Measurements from ENCODE around the gene ATXN2L.
"Not testable (repeated sequence)": the region's sequence is repeated elsewhere in the genome, so short reads cannot be mapped to it uniquely, and the experiment has no call there.

Gene ATXN2L

GRCh38 chr16:28822520-28823290, at the start of gene ATXN2L:
Gene ATXN2L (plus strand): TSS chr16:28822999. CDS start chr16:28823260, 261 bp downstream.
- peaks cover 26% of the 10 kb centered on the region for H3K4me1 ChIP-seq (ENCODE audit: control insufficient read depth, insufficient read depth, low read length)
- peaks cover 14 to 15% of the 10 kb centered on the region in 2 donors for H3K36me3 ChIP-seq (ENCODE audit: control insufficient read depth in 2 of 2, insufficient read depth in 2 of 2, low read length in 2 of 2)
- H3K9ac ChIP-seq (ENCODE audit: low read length in 2 of 2), result peak within 1 kb of the TSS; percentile 84 to 87
- H3K27me3 ChIP-seq (ENCODE audit: control insufficient read depth in 1 of 2, insufficient read depth in 2 of 2, low read length in 2 of 2), result no peaks in the 10 kb centered on the region
- peak within 1 kb of the TSS; percentile 95 to 96 for H3K4me3 ChIP-seq (ENCODE audit: low read length in 2 of 2)
- no peaks in the 10 kb centered on the region for H3K9me3 ChIP-seq (ENCODE audit: control insufficient read depth in 2 of 2, low read length in 2 of 2)
- H3K27ac ChIP-seq (ENCODE audit: low read length), result peak within 1 kb of the TSS; percentile 95

DNA sequence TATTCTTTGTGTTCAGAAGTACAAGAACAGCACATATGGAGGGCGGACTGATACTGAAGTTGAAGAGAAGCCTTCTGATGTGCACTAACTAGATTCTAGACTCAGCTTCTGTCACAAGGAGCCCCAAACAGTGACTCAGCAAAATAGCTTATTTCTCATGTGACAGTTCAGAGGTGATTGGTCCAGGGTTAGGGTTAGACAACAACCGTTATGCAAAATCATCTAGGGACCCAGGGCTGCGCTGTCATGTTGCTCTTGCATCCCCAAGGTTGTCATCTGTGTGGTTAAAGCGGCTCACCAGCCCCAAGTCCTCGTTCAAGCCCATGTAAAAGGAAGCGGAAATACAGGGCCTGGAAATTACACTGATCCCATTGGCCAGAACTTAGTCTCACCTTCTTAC, 41.1 kb upstream of the ATXN2L start:
- not testable (repeated sequence) for H3K9me3 ChIP-seq (ENCODE audit: control insufficient read depth in 2 of 2, low read length in 2 of 2); H3K9ac ChIP-seq (ENCODE audit: low read length in 2 of 2); H3K27ac ChIP-seq (ENCODE audit: low read length); H3K4me1 ChIP-seq (ENCODE audit: control insufficient read depth, insufficient read depth, low read length); H3K27me3 ChIP-seq (ENCODE audit: control insufficient read depth in 1 of 2, insufficient read depth in 2 of 2, low read length in 2 of 2); H3K4me3 ChIP-seq (ENCODE audit: low read length in 2 of 2); H3K36me3 ChIP-seq (ENCODE audit: control insufficient read depth in 2 of 2, insufficient read depth in 2 of 2, low read length in 2 of 2)

- not testable (repeated sequence) for H3K27me3 ChIP-seq (ENCODE audit: control insufficient read depth in 1 of 2, insufficient read depth in 2 of 2, low read length in 2 of 2); H3K4me1 ChIP-seq (ENCODE audit: control insufficient read depth, insufficient read depth, low read length); H3K9ac ChIP-seq (ENCODE audit: low read length in 2 of 2); H3K4me3 ChIP-seq (ENCODE audit: low read length in 2 of 2); H3K27ac ChIP-seq (ENCODE audit: low read length); H3K36me3 ChIP-seq (ENCODE audit: control insufficient read depth in 2 of 2, insufficient read depth in 2 of 2, low read length in 2 of 2); H3K9me3 ChIP-seq (ENCODE audit: control insufficient read depth in 2 of 2, low read length in 2 of 2)
These were observed 40.4 kb upstream of the ATXN2L start for GRCh38 chr16:28782357-28782756.

- not testable (repeated sequence) for H3K9me3 ChIP-seq (ENCODE audit: control insufficient read depth in 2 of 2, low read length in 2 of 2); H3K27me3 ChIP-seq (ENCODE audit: control insufficient read depth in 1 of 2, insufficient read depth in 2 of 2, low read length in 2 of 2); H3K4me3 ChIP-seq (ENCODE audit: low read length in 2 of 2); H3K27ac ChIP-seq (ENCODE audit: low read length); H3K4me1 ChIP-seq (ENCODE audit: control insufficient read depth, insufficient read depth, low read length); H3K36me3 ChIP-seq (ENCODE audit: control insufficient read depth in 2 of 2, insufficient read depth in 2 of 2, low read length in 2 of 2); H3K9ac ChIP-seq (ENCODE audit: low read length in 2 of 2)
These were observed 20.4 kb upstream of the ATXN2L start for GRCh38 chr16:28802235-28803019.

DNA sequence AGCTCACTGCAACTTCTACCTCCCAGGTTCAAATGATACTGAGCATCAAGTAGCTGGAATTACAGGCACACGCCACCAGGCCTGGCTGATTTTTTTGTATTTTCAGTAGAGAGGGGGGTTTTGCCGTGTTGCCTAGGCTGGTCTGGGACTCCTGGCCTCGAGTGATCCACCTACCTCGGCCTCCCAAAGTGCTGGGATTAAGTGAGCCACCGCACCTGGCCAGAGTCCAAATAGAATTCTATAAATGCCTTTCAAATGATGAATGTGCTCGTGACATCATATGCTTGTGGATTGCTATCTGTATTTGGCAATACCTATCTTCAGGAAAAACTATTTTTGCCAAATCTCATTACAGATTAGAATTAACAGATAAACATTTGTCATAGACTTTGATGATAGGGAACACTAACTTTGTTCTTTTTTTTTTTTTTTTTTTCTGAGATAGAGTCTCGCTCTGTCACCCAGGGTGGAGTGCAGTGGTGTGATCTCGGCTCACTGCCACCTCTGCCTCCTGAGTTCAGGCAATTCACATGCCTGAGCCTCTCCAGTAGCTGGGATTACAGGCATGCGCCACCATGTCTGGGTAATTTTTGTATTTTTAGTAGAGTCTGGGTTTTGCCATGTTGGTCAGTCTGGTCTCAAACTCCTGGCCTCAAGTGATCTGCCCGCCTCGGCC, 15.2 kb upstream of the ATXN2L start:
- not testable (repeated sequence) for H3K9ac ChIP-seq (ENCODE audit: low read length in 2 of 2); H3K4me1 ChIP-seq (ENCODE audit: control insufficient read depth, insufficient read depth, low read length); H3K4me3 ChIP-seq (ENCODE audit: low read length in 2 of 2); H3K9me3 ChIP-seq (ENCODE audit: control insufficient read depth in 2 of 2, low read length in 2 of 2); H3K36me3 ChIP-seq (ENCODE audit: control insufficient read depth in 2 of 2, insufficient read depth in 2 of 2, low read length in 2 of 2); H3K27ac ChIP-seq (ENCODE audit: low read length); H3K27me3 ChIP-seq (ENCODE audit: control insufficient read depth in 1 of 2, insufficient read depth in 2 of 2, low read length in 2 of 2)

DNA sequence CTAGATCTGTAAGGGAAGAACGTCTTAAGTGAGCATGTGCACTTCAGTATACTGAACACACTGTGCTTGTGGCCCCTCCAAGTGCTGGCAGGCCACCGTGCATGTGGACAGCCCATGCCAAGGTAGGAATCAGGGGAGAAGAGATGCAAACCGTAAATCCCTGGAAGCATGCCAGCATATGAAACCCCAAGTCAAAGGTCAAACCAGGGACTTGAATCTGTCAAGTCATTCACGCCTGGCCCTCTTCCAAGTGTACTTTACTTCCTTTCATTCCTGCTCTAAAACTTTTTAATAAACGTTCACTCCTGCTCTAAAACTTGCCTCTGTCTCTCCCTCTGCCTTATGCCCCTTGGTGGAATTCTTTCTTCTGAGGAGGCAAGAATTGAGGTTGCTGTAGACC, 2.8 kb upstream of the ATXN2L start:
- Histone ChIP-seq H3K4me1 (ENCODE audit: control insufficient read depth, insufficient read depth, low read length) (peaks cover 12% of the 10 kb centered on the region), H3K27ac (ENCODE audit: low read length) (no peak overlapping the region), H3K9ac (ENCODE audit: low read length in 2 of 2) (no peak overlapping the region), H3K27me3 (ENCODE audit: control insufficient read depth in 1 of 2, insufficient read depth in 2 of 2, low read length in 2 of 2) (no peaks in the 10 kb centered on the region), H3K9me3 (ENCODE audit: control insufficient read depth in 2 of 2, low read length in 2 of 2) (no peaks in the 10 kb centered on the region), H3K36me3 (ENCODE audit: control insufficient read depth in 2 of 2, insufficient read depth in 2 of 2, low read length in 2 of 2) (no peaks in the 10 kb centered on the region), H3K4me3 (ENCODE audit: low read length in 2 of 2) (no peak overlapping the region)

- not testable (repeated sequence) for H3K27me3 ChIP-seq (ENCODE audit: control insufficient read depth in 1 of 2, insufficient read depth in 2 of 2, low read length in 2 of 2); H3K9me3 ChIP-seq (ENCODE audit: control insufficient read depth in 2 of 2, low read length in 2 of 2); H3K27ac ChIP-seq (ENCODE audit: low read length); H3K4me3 ChIP-seq (ENCODE audit: low read length in 2 of 2); H3K36me3 ChIP-seq (ENCODE audit: control insufficient read depth in 2 of 2, insufficient read depth in 2 of 2, low read length in 2 of 2); H3K9ac ChIP-seq (ENCODE audit: low read length in 2 of 2)
- H3K4me1 ChIP-seq (ENCODE audit: control insufficient read depth, insufficient read depth, low read length), result peaks cover 17% of the 10 kb centered on the region
These were observed 2.3 kb upstream of the ATXN2L start for GRCh38 chr16:28820546-28820945.

DNA sequence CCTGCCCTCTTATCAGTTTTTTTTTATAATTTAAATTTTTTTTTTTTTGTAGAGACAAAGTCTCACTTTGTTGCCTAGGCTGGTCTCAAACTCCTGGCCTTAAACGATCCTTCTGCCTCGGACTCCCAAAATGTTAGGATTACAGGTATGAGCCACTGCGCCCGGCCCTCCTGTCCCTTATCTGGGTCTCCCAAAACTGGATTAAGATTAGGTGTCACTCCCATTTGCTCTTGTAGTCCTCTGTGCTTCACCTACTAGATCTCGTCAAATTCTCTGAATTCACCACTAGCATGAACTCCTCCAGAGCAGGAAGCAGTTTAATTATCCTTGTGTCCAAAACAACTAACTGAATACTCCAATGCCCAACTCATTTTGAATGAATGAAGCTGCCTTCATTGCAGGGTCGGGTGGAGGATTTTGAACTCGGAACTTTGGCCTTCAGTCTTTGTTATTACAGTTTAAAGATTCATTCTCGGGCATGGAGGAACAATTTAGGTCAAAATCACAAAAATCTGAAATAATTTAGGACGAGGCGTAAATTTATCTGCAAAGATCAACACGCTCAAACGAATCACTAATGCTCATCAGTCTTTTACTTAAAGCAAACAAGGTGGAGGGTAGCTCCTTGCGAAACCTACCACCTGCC, 802 bp upstream of the ATXN2L start:
- H3K4me3 ChIP-seq (ENCODE audit: low read length in 2 of 2), result peak overlapping the region; percentile 95 to 96
- peak overlapping the region; percentile 74 to 87 for H3K9ac ChIP-seq (ENCODE audit: low read length in 2 of 2)
- no peaks in the 10 kb centered on the region for H3K27me3 ChIP-seq (ENCODE audit: control insufficient read depth in 1 of 2, insufficient read depth in 2 of 2, low read length in 2 of 2)
- H3K27ac ChIP-seq (ENCODE audit: low read length), result peak overlapping the region; percentile 33
- H3K4me1 ChIP-seq (ENCODE audit: control insufficient read depth, insufficient read depth, low read length), result peaks cover 26% of the 10 kb centered on the region
- H3K9me3 ChIP-seq (ENCODE audit: control insufficient read depth in 2 of 2, low read length in 2 of 2), result no peaks in the 10 kb centered on the region
- peaks cover 8 to 10% of the 10 kb centered on the region in 2 donors for H3K36me3 ChIP-seq (ENCODE audit: control insufficient read depth in 2 of 2, insufficient read depth in 2 of 2, low read length in 2 of 2)

GRCh38 chr16:28823291-28823872, 583 bp downstream of the ATXN2L start:
- Histone ChIP-seq H3K9ac (ENCODE audit: low read length in 2 of 2) (peak overlapping the region; percentile 84 to 87), H3K4me1 (ENCODE audit: control insufficient read depth, insufficient read depth, low read length) (peaks cover 26% of the 10 kb centered on the region), H3K27me3 (ENCODE audit: control insufficient read depth in 1 of 2, insufficient read depth in 2 of 2, low read length in 2 of 2) (no peaks in the 10 kb centered on the region), H3K27ac (ENCODE audit: low read length) (peak overlapping the region; percentile 95), H3K4me3 (ENCODE audit: low read length in 2 of 2) (peak overlapping the region; percentile 84 to 95), H3K36me3 (ENCODE audit: control insufficient read depth in 2 of 2, insufficient read depth in 2 of 2, low read length in 2 of 2) (peaks cover 19 to 20% of the 10 kb centered on the region in 2 donors), H3K9me3 (ENCODE audit: control insufficient read depth in 2 of 2, low read length in 2 of 2) (no peaks in the 10 kb centered on the region)
